ENCODE results near the gene CRYBA4.

DNA sequence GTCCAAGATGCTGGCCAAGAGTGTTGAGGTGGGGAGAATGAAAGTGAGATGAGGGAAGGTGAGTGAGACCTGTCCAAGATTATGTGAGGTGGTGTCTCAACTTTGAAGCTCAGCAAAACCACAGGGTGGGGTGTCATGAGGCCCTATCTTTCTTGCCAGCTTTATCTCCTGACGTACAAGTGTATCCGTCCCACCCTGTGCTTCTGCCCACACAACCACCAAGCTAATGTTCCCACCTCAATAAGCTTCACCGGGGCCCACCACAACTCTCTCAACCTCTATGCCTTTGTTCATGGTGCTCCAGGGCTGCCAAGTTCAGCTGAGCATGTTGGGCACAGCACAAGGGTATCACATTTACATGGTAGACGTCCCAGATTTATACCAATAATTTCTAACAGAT lies 24.7 kb upstream of the CRYBA4 start:
- TF ChIP-seq POLR2AphosphoS5 (IDR thresholded peaks at IDR 0.05) (no peak), POLR2A (IDR thresholded peaks at IDR 0.05) (no peak)
- TF ChIP-seq, protein P1, sequence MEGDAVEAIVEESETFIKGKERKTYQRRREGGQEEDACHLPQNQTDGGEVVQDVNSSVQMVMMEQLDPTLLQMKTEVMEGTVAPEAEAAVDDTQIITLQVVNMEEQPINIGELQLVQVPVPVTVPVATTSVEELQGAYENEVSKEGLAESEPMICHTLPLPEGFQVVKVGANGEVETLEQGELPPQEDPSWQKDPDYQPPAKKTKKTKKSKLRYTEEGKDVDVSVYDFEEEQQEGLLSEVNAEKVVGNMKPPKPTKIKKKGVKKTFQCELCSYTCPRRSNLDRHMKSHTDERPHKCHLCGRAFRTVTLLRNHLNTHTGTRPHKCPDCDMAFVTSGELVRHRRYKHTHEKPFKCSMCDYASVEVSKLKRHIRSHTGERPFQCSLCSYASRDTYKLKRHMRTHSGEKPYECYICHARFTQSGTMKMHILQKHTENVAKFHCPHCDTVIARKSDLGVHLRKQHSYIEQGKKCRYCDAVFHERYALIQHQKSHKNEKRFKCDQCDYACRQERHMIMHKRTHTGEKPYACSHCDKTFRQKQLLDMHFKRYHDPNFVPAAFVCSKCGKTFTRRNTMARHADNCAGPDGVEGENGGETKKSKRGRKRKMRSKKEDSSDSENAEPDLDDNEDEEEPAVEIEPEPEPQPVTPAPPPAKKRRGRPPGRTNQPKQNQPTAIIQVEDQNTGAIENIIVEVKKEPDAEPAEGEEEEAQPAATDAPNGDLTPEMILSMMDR (IDR thresholded peaks at IDR 0.05): no peak
